Measurements from ENCODE around the gene STK24.

The STK24 gene

DNA sequence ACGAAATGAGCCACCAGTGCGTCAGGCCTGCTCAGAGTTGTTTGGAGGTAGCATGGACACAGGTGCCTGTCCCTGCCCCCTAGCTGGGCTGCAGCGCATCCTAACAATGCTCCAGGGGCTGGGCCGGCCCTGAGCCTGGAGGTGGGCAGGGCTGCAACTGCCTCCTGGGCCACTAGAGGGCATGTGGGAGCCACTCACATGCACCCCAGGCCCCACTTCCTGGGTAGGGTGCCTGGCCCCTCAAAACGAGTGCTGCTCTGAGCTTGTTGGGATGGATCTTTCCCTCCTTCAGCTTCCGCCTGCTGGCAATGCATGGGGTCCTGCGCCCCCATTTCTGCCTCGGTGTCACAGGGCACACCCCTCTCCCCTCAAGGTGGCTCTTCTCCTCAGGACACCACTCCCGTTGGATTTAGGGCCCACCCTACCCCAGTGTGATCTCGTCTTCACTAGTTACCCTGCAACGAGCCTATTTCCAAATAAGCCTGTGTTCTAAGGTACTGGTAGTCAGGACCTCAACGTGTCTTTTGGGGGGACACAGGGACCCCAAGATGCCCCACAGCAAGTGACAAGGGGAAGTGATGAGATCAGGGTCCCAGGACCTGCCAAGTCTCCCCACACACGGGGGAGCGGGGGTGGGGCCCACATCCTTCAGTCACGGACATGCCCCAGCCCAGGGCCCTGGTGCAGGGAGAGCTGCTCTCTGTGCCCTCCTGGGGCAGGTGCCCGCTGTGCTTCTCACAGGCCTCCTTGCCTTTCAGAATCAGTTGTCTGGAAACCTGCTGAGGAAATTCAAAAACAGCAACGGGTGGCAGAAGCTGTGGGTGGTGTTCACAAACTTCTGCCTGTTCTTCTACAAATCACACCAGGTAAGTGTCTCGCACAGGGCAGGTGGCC, 131.3 kb downstream of the STK24 start:
- TF ChIP-seq CTCF (IDR thresholded peaks at IDR 0.05; ENCODE audit: low read depth, low read length, poor library complexity, severe bottlenecking) (peak; percentile 89), EZH2phosphoT487 (IDR thresholded peaks at IDR 0.05; ENCODE audit: borderline replicate concordance, low read length) (no peak)
- Histone ChIP-seq H3K79me2 (ENCODE audit: control insufficient read depth, low read length) (no peaks in the 10 kb centered on the region), H3K4me2 (ENCODE audit: low read length) (peak overlapping the region; percentile 63), H3K27me3 (ENCODE audit: control insufficient read depth, low read length) (no peaks in the 10 kb centered on the region), H3K27ac (ENCODE audit: low read depth, low read length) (no peak overlapping the region), H3K36me3 (ENCODE audit: control insufficient read depth, low read length) (peaks cover 18% of the 10 kb centered on the region), H3K9me2 (replicated peaks; ENCODE audit: control insufficient read depth, low read length) (no peaks in the 10 kb centered on the region), H4K20me1 (ENCODE audit: control insufficient read depth, insufficient read depth, low read depth, low read length) (peaks cover 9% of the 10 kb centered on the region; the same call in 1 of the 2 replicates), H3K4me3 (ENCODE audit: low read length) (peak overlapping the region; percentile 44), H3F3A (ENCODE audit: control insufficient read depth, insufficient read depth) (peaks cover 6% of the 10 kb centered on the region), H3K4me1 (ENCODE audit: control insufficient read depth, low read length) (peaks cover 19% of the 10 kb centered on the region), H3K9me3 (ENCODE audit: control insufficient read depth, insufficient read depth, low read length) (no peaks in the 10 kb centered on the region)

GRCh38 chr13:98444381-98444780, 132.5 kb downstream of the STK24 start:
- peaks cover 17% of the 10 kb centered on the region for H3K4me1 ChIP-seq (ENCODE audit: control insufficient read depth, low read length)
- no peaks in the 10 kb centered on the region for H3K79me2 ChIP-seq (ENCODE audit: control insufficient read depth, low read length)
- peaks cover 6% of the 10 kb centered on the region for H3F3A ChIP-seq (ENCODE audit: control insufficient read depth, insufficient read depth)
- peaks cover 9% of the 10 kb centered on the region; the same call in 1 of the 2 replicates for H4K20me1 ChIP-seq (ENCODE audit: control insufficient read depth, insufficient read depth, low read depth, low read length)
- H3K36me3 ChIP-seq (ENCODE audit: control insufficient read depth, low read length) = peaks cover 14% of the 10 kb centered on the region
- H3K9me2 ChIP-seq (replicated peaks; ENCODE audit: control insufficient read depth, low read length) = no peaks in the 10 kb centered on the region
- no peaks in the 10 kb centered on the region for H3K27me3 ChIP-seq (ENCODE audit: control insufficient read depth, low read length)
- TF ChIP-seq EZH2phosphoT487 (IDR thresholded peaks at IDR 0.05; ENCODE audit: borderline replicate concordance, low read length) = no peak
- no peak for TF ChIP-seq CTCF (IDR thresholded peaks at IDR 0.05; ENCODE audit: low read depth, low read length, poor library complexity, severe bottlenecking)
- no peak overlapping the region for H3K27ac ChIP-seq (ENCODE audit: low read depth, low read length)
- H3K4me2 ChIP-seq (ENCODE audit: low read length) = no peak overlapping the region
- no peak overlapping the region for H3K4me3 ChIP-seq (ENCODE audit: low read length)
- H3K9me3 ChIP-seq (ENCODE audit: control insufficient read depth, insufficient read depth, low read length) = no peaks in the 10 kb centered on the region

GRCh38 chr13:98443800-98444325, 133.0 kb downstream of the STK24 start:
- TF ChIP-seq EZH2phosphoT487 (IDR thresholded peaks at IDR 0.05; ENCODE audit: borderline replicate concordance, low read length) (no peak), CTCF (IDR thresholded peaks at IDR 0.05; ENCODE audit: low read depth, low read length, poor library complexity, severe bottlenecking) (no peak)
- peaks cover 9% of the 10 kb centered on the region for H3K36me3 ChIP-seq (ENCODE audit: control insufficient read depth, low read length)
- no peak overlapping the region for H3K27ac ChIP-seq (ENCODE audit: low read depth, low read length)
- peaks cover 4% of the 10 kb centered on the region; the same call in 1 of the 2 replicates for H4K20me1 ChIP-seq (ENCODE audit: control insufficient read depth, insufficient read depth, low read depth, low read length)
- no peak overlapping the region for H3K4me3 ChIP-seq (ENCODE audit: low read length)
- no peak overlapping the region for H3K4me2 ChIP-seq (ENCODE audit: low read length)
- H3K9me2 ChIP-seq (replicated peaks; ENCODE audit: control insufficient read depth, low read length) = no peaks in the 10 kb centered on the region
- no peaks in the 10 kb centered on the region for H3K9me3 ChIP-seq (ENCODE audit: control insufficient read depth, insufficient read depth, low read length)
- peaks cover 16% of the 10 kb centered on the region for H3K4me1 ChIP-seq (ENCODE audit: control insufficient read depth, low read length)
- peaks cover 5% of the 10 kb centered on the region for H3F3A ChIP-seq (ENCODE audit: control insufficient read depth, insufficient read depth)
- no peaks in the 10 kb centered on the region for H3K79me2 ChIP-seq (ENCODE audit: control insufficient read depth, low read length)
- H3K27me3 ChIP-seq (ENCODE audit: control insufficient read depth, low read length) = no peaks in the 10 kb centered on the region
